HG03045 (cell line): ENCODE data around the gene KIF20B.
"Not testable (repeated sequence)": the region's sequence is repeated elsewhere in the genome, so short reads cannot be mapped to it uniquely, and the experiment has no call there.

Source experiments
- ATAC-seq: cut with Tn5 transposase; IDR thresholded peaks from one replicate; pipeline ENCODE4 v1.9.1; 2021; ENCODE audit warnings: mild to moderate bottlenecking, moderate library complexity; ENCODE audit not compliant: unreplicated experiment

Gene KIF20B

GRCh38 chr10:89763671-89764070 is 62.3 kb downstream of the KIF20B start:
- ATAC-seq = not testable (repeated sequence)

DNA sequence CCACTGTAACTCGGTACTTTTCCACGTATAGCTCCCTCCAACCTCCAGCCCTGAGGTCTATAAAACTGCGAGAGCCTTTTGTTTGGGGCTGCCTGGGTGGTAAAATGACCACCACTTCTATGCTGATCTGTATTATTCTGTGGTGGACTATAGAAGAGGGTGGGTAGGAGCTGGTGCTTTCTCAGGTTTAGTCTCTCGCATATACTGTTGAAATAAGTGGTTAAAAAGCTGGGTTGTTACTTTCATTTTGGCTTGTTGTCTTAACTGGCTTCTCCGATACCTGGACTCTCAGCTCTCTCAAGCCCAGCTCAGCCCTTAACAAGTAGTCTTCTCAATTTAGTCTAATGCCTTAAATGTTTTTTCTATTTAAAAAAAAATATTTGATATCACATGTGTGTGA is 70.3 kb downstream of the KIF20B start:
- no peak for ATAC-seq

GRCh38 chr10:89773081-89773480 is 71.7 kb downstream of the KIF20B start:
- ATAC-seq = no peak

- no peak for ATAC-seq
Observed at GRCh38 chr10:89776665-89777064, 75.3 kb downstream of the KIF20B start.

DNA sequence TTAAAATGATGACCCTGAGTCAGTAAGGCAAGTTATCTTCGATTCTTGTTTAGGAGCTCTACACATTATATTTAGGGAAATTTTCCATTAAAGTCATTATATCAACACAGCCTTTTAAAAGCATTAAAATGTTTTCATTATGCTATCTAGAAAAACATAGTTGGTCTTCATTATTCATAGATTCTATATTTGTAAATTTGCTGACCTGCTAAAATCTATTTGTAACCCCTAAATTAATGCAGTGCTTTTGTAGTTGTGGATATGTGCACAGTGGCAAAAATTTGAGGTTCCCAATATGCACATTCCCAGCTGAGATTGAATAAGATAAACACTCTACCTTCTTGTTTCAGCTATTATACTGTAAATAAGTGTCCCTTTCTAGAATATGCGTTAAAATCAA is 81.1 kb downstream of the KIF20B start:
- no peak for ATAC-seq

DNA sequence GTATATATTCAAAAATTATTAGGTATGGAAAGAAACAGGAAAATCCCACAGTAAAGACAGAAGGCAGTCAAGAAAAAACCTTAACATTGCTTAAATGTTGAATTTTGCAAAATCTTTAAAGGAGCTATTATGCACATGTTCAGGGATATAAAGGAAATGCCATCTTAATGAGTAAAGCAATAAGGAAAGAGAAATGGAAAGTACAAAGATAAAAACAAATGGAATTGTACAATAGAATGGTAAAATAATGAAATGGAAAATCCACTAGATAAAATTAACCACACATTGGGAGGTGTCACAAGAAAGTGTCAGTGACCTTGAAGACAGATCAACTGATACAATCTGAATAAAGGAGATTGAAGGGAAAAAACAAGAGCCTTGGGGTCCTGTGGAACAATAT is 82.0 kb downstream of the KIF20B start:
- ATAC-seq = no peak

GRCh38 chr10:89785095-89785494 is 83.7 kb downstream of the KIF20B start:
- no peak for ATAC-seq

DNA sequence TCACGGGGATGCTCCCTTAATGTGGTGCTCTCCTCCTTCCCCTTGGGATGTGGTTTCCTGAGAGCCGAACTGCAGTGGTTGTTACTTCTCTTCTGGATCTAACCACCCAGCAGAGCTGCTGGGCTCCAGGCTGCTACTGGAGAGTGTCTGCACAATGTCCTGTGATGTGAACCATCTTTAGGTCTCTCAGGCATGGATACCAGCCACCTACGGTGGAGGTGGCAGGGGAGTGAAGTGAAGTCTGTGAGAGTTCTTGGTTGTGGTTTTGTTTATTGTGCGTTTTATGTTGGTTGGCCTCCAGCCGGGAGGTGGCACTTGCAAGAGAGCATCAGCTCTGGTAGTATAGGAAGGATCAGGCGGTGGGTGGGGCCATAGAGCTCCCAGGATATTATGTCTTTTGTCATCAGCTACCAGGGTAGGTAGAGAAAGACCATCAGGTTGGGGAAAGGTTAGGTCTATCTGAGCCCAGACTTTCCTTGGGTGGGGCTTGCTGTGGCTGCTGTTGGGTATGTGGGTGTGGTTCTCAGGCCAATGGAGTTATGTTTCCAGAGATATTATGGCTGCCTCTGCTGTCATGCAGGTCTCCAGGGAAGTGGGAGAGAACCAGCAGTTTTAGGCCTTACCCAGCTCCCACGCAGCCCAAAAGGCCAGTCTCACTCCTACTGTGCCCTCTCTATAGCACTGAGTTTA is 87.9 kb downstream of the KIF20B start:
- ATAC-seq = no peak

DNA sequence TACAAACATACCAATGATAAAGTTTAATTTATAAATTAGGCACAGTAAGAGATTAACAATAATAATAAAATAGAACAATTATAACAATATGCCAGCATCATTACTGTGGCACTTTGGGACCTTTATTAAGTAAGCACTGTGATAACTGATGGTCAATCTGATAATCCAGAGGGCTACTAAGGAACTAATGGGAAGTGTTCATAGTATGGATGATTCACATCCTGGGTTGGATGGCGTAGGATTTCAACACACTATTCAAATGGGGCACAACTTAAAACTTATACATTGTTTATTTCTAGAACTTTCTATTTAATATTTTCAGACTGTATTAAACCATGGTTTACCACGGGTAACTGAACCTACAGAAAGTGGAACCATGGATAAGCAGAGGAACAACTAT is 90.8 kb downstream of the KIF20B start:
- ATAC-seq = no peak

- no peak for ATAC-seq
Observed at GRCh38 chr10:89793649-89794254, 92.4 kb downstream of the KIF20B start.

DNA sequence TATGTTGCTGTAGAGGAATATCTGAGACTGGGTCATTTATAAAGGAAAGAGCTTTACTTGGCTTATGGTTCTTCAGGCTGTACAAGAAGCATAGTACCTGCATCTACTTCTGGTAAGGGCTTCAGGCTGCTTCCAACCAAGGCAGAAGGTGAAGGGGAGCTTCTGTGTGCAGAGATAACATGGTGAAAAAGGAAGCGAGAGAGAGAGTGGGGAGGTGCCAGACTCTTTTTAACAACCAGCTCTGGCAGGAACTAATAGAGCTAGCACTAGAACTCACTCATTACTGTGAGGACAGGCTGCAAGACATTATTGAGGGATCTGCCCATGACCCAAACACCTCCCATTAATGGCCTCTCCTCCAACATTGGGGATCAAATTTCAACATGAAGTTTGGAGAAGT is 94.5 kb downstream of the KIF20B start:
- ATAC-seq = no peak

DNA sequence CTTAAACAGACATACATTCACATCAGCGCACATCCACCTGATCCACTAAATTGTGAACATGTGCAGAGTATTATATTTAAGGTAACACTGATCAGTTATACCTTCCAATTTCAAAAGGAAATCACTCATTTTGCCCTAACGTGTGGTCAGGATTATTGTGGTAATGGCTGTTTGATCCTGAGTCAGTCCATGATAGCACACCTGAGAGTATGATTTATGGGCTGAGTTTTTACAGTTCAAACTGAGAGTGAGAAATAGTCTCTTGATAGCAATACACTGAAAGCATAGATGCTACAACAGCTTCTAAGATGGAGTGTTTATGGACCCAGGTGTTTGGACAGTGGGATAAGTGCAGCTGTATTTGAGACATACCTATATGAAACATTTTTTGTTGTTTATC is 96.7 kb downstream of the KIF20B start:
- ATAC-seq = no peak

DNA sequence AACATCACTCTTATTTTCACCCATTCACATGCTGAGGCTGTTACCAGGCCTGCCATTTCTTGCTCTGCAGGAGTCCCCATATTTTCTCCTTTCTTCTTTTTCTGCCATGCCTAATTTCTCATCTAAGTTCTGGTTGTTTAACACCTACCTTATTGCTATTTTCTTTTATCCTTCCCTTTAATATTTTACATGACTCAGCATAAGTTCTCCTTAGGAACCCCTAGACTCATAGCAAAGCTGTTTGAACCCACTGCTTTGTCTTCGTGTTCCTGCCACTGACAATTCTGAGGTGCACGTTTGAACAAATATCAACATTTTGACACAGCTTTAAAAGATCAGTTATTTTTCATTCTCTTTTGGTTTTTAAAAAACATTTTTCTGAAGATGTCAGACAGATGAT is 98.2 kb downstream of the KIF20B start:
- no peak for ATAC-seq

DNA sequence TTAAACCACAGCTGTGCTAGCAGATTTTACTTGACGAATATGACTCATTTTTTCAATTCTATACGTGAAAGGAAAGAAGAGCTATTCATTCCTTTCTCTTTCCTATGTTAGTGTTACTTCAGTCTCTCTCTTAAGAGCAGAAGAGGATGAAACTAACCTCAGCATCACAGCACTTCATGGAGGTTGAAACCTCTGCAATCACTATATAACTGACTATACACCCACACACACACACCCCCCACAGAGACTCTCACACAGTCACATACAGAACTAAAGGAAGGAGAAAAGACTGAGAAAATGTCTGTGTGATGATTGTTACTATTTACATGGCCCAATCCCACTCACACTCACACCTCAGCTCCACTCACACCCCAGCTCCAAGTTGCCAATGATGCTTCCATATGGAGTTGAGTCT is 104.2 kb downstream of the KIF20B start:
- peak; percentile 88 for ATAC-seq

GRCh38 chr10:89808842-89809241 is 107.5 kb downstream of the KIF20B start:
- ATAC-seq = no peak

- no peak for ATAC-seq
Observed at GRCh38 chr10:89809766-89810165, 108.4 kb downstream of the KIF20B start.

GRCh38 chr10:89810908-89811525 is 109.6 kb downstream of the KIF20B start:
- no peak for ATAC-seq

- no peak for ATAC-seq
Observed at GRCh38 chr10:89813546-89813945, 112.2 kb downstream of the KIF20B start.

- ATAC-seq = no peak
Observed at GRCh38 chr10:89814278-89814677, 112.9 kb downstream of the KIF20B start.

GRCh38 chr10:89815049-89815853 is 113.9 kb downstream of the KIF20B start:
- ATAC-seq = no peak

GRCh38 chr10:89819008-89819407 is 117.6 kb downstream of the KIF20B start:
- not testable (repeated sequence) for ATAC-seq
